Measurements from ENCODE around the gene WFS1.

WFS1 gene

DNA sequence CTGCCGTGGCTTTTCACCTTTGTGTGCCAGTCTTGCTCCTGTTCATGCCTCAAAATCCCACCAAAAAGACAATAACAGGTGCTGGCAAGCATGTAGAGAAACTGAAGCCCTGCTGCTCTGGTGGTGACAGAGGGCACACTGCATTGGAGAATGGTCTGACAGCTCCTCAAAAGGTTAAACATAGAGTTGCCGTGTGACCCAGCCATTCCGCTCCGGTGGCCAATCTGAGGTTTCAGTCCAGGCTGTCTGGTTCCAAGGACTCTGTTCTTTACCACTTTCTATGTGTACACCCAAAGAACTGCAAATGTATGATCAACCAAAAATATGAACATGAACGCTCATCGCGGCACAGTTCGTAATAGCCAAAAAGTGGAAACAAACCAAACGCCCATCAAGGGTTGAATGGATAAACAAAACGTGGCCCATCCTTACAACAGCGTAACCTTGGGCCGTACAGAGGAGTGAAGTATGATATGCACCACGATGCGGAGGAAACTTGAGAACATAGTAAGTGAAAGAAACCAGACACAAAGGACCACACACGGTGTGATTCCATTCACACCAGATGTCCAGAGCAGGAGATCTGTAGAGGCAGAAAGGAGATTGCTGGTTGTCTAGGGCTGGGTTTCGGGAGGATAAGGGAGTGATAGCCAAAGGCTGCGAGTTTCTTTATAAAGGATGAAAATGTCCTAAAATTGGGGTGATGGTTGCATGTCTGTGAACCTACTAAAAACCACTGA, 33.6 kb upstream of the WFS1 start:
- DNase-seq (ENCODE audit: low spot score): no peak

DNA sequence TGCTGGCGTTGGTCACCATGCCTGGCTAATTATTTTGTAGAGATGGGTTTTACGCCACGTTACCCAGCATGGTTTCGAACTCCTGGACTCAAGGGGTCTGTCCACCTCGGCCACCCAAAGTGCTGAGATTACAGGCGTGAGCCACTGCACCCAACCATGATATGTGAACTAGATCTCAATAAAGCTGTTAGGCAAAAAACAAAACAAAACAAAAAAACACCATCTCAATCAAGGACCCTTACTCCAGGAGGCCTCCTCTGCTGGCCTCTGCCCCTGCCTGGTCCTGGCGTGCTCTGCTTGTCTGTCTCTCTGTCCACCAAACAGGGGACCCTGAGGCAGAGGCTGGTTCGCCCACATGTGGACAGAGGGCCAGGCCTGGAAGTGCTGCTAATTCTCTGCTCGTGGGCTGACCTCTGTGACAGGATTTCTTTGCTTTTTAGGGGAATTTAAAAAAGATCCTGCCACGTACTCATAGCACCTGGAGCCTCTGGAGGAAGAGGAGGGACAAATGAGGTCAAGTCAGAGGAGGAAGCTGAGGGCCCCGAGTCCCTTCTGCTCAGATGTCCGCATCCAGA, 32.7 kb upstream of the WFS1 start:
- no peak for DNase-seq (ENCODE audit: low spot score)

DNA sequence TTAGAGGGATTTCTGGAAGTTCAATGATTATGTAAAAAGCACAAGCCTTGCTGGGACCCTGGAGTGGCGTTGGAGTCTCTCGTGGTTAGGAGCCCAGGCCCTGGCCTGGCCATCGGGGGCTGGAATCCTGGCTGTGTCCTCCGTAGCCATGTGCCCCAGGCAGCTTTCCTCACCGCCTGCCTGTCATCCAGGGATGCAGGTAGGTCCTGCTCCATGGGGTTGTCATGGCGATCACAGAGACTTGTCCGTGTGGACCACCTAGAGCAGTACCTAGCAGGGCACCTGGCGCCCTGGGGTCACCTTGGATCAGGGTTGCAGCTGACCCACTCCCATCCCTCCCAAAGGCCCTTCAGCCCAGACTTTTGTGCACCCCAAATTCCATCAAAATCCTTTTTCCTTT, 30.2 kb upstream of the WFS1 start:
- no peak for DNase-seq (ENCODE audit: low spot score)

DNA sequence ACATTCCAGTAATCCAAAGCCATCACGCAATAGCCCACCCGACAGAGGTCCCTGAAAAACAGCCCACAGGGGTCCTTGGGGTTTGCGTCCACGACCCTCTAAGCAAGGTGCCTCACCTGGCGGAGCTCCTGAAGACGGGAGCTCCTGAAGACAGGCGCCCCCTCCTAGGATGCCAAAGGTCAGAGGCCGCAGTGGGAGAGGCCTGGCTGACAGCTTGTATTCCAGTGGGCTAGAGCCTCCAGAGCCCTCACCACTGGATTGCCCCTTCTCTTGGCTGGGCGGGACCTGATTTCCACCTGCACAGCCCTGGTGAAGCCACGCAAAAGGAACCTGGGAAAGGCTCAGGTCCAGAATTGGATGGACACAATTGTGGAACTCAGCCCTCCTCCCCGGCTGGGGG, 29.7 kb upstream of the WFS1 start:
- no peak for DNase-seq (ENCODE audit: low spot score)

DNA sequence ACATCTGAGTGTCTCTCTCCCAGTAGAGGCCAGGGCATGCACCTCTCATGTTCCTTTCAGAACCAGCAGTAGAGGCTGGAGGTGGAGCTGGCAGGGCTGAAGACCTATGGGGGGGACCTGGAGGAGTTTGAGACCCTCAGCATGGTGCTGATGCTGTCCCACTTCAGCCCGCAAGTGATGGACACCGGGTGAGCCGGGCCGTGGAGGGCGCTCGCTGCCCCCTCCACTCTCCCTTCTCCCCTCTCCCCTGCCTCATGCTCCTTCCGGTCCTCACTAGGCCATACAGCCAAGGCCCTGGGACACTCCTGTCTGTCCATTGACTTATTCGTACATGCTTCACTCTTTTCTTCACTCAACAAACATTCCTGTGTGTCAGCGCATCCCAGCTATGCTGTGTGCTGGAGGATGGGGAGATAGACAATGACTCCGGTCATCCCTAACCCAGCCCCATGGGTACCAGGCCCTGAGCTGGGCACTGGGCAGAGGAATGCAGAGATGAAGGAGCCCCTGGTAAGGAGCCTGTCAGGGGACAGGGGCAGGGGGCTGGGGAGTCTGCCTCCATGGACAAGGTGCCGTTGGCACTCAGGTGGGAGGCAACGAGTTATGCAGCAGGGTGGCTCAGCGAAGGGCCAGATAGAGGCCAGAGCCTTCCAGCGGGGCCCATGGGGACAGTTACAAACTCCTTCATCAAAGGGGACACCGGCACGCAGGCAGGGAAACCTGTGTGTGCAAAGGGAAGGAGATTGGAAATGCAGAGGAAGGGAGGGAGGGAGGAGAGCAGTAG, 28.4 kb upstream of the WFS1 start:
- no peak for DNase-seq (ENCODE audit: low spot score)

DNA sequence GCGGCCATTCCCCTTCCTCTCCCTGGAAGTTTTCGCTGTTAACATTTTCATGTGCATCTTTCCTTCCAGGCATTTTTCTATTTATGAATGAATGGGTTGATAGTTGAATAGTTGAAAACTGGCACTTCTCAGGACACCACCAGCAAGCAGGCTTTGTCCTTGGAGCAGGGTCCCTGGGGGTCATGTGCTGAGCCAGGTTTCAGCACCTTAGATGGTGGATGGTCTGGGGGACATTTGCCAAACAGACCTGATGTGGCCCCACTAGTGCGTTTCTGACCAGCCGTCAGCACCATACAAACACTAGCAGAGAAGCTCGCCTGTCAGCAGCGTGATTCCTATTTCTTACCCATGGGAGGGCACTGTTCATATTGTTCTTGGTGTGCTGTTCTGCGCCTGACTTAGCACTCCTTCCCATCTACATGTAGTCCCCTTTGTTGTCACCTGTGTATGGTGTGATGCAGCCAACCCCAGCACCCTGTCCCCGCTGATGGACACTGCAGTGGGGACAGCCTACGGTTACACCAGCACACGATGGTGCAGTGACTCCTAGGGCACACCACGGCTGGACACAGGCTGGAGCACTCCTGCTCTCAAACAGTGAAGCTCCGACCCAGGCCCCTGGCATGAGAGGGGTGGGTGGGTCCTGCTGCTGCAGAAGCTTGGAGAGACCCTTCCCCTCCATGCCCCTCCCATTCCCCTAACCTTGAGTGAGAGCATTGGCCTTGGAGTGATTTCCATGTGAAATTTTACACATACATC, 27.2 kb upstream of the WFS1 start:
- no peak for DNase-seq (ENCODE audit: low spot score)

DNA sequence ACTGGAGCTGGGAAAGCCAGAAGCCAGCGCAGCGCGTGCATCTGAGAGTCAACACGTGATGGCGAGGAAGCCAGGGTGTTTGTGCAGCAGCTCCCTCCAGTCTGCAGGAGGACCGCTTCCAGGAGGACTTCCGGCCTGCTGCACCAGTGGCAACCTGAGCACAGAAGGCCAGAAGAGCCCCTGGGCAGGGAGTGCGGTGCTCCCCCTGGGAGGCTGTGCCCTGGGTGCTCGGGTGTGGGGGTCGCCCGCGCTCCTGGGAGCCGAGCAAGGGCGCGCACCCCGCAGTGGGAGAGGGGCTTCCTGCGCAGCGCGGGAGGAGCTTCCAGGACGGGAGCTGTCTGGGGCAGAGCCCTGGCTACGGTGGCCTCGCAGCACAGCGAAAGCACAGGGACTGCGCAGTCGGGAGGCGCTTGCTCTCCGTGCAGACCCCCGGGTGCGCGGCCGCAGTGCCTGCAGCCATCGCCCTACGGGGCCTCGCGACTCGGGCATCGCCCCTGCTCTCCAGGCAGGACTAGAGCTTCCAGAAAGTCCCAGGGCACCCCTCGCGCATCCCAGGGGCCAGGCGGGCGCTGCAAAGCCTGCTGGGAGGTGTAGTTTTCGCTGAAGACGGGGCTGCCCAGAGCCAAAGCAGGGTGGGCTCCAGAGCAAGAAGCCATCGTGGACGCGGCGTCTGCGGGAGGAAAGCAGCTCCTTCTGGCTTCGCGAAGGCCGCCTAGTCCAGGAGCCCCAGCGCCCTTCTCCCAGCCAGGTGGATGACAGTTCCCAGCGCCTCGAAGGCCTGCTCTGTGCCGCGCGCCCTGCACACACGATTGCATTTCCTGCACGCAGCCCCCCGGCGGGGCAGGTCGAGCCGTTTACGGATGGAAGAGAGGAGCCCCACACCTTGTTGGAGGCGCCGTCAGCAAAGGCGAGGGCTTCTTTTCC, 24.1 kb upstream of the WFS1 start:
- no peak for DNase-seq (ENCODE audit: low spot score)

DNA sequence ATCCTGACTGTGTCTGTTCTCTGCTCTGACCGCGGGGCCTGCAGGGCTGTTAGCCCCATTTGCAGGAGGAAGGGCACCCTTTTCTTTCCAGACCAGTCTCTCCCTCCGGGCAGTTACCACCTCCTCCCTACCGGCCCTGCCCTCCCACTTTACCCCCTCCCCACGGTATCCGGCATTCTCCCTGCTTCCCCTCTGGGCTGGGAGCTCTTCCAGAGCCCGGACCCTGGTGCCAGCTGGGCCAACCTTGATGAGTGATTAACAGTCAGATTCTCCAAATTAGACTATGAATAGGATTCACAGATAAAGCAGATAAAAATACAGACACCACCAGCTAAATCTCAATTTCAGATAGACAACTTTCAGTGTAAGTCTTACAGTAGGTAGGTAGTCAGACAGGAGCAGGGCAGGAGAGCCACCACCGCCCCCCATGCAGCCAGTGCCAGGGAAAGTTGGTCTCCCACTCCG, 23.4 kb upstream of the WFS1 start:
- no peak for DNase-seq (ENCODE audit: low spot score)

DNA sequence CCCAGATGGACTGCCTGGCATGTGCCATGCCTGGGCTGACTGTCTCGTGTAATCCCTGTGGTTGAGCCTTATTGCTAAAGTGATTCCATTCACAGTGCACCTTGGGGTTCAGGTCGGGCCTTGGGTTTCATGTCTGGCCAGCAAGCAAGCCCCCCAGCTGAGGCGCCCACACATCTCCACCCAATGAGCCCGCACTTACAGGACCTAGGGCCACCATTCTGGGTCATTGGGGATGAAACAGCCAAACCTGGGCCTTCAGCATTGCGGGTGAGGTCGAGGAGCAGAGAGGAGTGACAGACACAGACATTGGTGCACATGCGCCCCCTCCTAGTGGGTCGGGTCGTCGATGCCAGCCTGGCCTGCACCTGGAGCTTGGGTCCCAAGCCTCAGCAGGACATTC, 21.3 kb upstream of the WFS1 start:
- no peak for DNase-seq (ENCODE audit: low spot score)

DNA sequence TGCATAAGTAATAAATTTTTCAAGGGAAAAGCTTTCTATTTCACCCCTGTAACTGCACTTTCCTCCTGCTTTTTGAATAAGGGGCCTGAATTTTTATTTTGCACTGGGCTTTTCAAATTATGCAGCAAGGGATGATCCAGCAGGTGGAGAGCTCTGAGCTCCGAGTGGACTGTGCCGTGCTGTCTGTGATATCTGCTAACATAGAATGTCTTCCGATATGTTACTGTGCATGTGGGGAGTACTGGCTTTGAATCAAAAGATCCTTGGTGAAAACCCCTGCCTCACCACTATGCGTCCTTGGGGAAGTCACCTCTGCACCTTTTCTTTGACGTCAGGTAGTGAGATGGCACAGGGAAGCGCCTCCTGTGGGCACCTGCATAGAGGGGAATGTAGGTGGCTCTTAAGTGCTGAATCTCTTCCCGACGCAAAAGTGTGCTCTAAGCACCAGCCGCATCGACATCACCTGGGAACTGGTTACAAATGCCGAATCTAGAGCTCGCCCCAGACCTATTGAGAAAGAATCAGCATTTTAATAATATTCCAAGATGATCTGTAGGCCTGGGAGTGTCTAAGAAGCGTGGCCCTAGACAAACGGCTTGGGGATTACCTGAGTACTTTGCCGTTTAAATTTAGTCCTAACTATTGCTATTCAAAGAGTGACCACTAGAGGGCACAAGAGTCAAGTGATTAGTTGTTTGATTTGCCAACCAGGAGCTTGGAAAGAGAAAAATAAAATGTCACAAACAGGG, 19.2 kb upstream of the WFS1 start:
- DNase-seq (ENCODE audit: low spot score): peak; percentile 84

DNA sequence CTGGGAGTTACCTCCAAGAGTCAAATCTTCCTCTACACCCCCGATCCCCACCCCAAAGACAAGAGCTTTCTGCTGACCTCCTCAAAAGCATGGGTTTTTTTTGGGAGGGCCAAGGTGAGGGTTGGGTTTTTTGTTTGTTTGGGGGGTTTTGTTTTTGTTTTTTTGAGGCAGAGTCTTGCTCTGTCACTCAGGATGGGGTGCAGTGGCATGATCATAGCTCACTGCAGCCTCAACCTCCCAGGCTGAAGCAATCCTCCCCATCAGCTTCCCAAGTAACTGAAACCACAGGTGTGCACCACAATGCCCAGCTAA, 18.7 kb upstream of the WFS1 start:
- no peak for DNase-seq (ENCODE audit: low spot score)

DNA sequence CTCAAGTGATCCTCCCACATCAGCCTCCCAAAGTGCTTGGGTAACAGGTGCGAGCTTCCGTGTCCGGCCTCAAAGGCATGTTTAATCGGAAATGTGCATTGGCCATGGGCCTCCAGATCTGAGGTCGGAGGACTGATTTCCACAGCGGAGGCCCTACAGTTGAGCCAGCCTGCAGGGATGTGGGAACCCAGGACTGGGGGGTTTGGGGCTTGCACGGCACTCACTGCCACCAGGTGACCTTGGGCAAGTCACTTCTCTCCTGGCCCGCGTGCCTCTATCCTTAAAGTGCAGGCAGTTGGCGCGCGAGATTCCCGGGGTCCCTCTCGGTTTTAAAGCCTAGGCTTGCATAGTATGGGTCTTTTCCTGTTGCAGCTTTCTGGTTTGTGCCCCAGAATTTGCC, 18.3 kb upstream of the WFS1 start:
- DNase-seq (ENCODE audit: low spot score): no peak

DNA sequence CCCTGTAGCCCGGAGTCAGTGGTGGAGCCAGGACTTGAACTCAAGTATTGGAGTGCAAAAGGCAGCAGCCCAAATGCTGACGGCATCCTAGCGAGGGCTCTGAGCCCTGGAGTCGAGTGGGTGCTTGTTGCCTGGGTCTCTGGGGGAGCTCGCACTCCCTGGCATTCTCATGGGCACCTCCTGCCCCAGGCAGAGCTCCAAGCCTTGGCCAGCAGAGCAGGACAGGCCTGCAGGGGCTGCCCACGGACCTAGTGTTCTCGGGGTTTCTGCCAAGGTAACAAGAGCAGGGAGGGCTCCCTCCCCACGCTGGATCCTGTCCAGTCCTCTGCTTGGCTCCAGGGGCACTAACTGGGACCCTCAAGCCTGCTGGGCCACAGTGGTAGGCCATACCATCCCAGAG, 17.6 kb upstream of the WFS1 start:
- DNase-seq (ENCODE audit: low spot score): no peak

DNA sequence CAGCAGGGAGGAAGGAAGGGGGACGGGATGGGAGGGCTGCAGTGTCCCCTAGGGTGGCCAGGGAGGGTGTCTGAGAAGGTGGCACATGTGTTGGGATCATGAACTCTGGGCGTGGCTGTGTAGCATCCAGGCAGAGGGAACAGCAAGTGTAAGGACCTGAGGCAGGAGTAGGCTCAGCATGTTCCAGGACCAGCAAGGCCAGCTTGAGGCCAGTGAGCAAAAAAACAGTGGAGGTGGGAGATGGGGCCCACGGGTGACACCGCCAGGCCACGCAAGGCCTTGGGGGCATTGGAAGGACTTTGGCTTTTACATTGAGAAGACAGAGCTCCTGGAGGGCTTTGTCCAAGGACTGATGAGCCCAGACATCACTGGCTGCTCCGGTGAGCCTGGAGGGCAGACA, 16.5 kb upstream of the WFS1 start:
- no peak for DNase-seq (ENCODE audit: low spot score)

DNA sequence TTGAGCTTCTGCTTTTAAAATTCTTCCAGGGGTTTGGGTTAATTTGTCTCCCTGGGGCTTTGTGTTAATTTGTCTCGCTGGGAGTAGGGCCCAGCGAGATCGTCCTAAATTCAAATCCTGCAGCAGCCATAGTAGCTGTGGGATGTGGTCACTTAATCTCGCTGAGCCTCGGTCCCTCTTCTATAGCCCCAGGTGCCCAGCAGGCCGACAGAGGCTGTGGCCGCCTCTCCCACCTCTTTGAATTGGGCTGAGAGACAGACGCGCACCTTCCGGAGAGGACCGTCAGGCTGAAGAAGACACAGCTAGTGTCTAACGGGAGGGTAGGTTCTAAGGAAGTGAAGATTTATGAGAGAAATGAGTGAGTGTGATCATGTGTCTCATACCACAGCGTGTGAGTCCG, 15.7 kb upstream of the WFS1 start:
- DNase-seq (ENCODE audit: low spot score): no peak

DNA sequence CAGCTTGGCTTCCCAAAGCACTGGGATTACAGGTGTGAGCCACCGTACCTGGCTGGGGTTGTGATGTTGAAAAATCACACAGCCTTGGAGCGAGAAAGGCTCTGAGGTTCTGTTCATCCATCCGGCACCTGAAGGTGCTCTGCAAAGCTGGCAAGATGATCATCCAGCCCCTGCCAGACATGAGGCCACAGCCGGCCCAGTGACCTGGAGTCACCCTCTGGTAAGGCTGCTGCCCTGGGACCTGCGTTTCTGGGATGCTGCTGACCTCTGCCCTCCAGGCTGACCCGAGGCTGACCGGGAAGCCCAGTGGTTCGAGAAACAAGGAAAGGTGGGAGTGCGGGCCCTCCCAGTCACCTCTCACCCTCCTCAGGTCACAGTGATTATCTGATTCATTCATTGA, 13.5 kb upstream of the WFS1 start:
- no peak for DNase-seq (ENCODE audit: low spot score)

DNA sequence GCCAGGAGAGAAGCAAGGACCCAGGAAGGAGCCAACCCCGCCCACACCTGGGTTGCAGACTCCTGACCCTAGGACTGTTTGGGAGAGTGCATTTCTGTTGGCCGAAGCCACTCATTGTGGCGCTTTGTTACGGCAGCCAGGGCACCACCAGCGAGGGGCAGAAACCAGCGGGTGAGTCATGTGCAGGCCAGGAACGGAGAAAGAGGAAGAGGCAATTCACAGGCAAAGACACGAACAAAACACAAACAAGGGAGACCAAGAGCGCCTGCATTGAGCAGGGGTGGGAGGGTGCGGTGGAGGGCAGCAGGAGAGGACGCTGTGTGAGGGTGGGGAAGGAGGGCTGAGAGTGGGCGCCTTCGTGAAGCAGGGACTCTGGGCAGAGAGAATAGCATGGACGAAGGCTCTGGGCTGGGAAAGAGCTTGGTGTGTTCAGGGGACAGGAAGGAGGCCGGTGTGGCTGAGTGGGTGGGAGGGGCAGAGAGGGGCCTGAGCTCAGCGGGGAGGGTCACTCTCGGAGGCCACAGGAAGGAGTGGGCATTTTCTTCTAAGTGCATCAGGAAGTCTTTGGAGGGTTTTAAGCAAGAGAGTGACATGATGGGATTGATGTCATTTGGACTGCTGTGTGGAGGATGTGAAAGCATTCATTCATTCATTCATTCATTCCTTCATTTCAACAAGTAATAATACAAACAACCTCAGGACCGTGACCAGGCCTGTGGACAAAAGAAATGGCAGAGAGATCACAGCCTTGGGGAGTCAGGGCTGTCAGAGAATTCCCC, 12.2 kb upstream of the WFS1 start:
- no peak for DNase-seq (ENCODE audit: low spot score)

DNA sequence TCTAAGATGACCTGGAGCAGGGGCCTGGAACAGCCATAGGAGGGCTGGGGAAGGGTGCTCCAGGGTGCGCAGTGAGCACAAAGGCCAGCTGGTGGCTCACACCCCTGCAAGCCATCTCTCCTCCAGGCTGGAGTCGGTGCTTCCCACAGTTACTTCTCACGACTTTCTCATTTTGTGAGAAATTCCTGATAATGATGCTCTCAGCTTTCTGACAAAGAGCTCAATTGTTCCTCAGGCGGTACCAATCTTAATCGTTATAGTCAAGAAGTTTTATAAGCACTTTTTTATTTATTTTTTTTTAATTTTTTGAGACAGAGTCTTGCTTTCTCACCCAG, 11.7 kb upstream of the WFS1 start:
- no peak for DNase-seq (ENCODE audit: low spot score)

DNA sequence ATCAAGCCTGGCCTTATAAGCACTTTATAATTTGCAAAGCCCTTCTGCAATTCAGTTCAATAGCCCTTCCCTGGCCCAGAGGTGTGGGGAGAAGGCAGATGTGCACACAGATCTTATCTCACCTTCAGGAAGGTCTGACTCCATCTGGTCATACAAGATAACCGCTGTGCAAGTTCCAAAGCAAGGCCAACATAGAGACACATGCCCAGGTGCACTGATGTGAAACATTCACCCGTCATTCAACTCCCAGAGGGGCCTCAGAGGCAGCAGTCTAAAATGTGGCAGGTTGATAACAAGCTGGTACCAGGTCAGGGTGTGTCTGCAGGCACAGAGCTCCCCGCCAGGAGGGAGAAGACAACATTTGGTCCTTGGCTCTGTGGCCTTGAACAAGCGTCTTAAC, 10.9 kb upstream of the WFS1 start:
- no peak for DNase-seq (ENCODE audit: low spot score)

DNA sequence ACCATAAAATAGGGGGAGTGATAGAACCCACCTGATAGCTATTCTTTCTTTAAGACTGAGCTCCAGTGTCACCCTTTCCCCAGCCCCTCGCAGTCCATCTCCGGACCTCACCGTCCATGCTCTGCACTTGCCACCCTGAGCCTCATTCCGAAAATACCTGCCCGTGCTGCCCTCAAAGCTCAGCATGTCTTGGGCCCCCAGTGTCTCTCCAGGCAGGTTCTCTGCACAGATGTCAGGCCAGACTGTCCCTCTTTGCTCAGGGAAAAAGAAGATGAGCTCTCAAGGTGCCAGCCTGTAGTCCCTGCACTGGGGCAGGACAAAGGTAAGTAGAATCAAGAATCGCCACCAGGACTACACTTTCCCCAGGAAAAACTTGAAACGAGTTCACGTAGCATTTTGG, 9.8 kb upstream of the WFS1 start:
- no peak for DNase-seq (ENCODE audit: low spot score)

Measured in HuH-7 (cell line).